Neural progenitor cell (in vitro differentiated cells): Measurements from ENCODE around the gene ANKRD31. TPM values are rescaled to one million over a fixed set of nuclear protein-coding genes. Genes with fewer than 3 reads are reported as not detected.

Experiments
- DNase-seq: peaks from one replicate; pipeline ENCODE4 v3.0.0-alpha.2; 2016; ENCODE audit warnings: low spot score
- H2AFZ ChIP-seq: fragments of 200-600 bp; sonication (generic); replicated peaks from 2 replicates; pipeline ENCODE4 v1.6.1; 2016; ENCODE audit warnings: antibody characterized with exemption
- H3F3A ChIP-seq: fragments of 200-600 bp; sonication (generic); 2 replicates; pipeline ENCODE4 v1.6.1; 2016; ENCODE audit warnings: antibody characterized with exemption, low read depth
- H3K27ac ChIP-seq: fragments of 200-600 bp; sonication (generic); 2 replicates; pipeline ENCODE4 v1.5.1; 2016; ENCODE audit warnings: mild to moderate bottlenecking
- H3K27me3 ChIP-seq: fragments of 200-600 bp; sonication (generic); 2 replicates; pipeline ENCODE4 v1.6.1; 2016; ENCODE audit warnings: mild to moderate bottlenecking, moderate library complexity
- H3K36me3 ChIP-seq: fragments of 200-600 bp; sonication (generic); 2 replicates; pipeline ENCODE4 v1.5.1; 2016
- H3K4me1 ChIP-seq: fragments of 200-600 bp; sonication (generic); 2 replicates; pipeline ENCODE4 v1.6.1; 2016; ENCODE audit warnings: mixed run types
- H3K4me2 ChIP-seq: fragments of 200-600 bp; sonication (generic); 2 replicates; pipeline ENCODE4 v1.6.1; 2016
- H3K4me3 ChIP-seq: fragments of 200-600 bp; sonication (generic); 2 replicates; pipeline ENCODE4 v1.5.1; 2016
- H3K79me2 ChIP-seq: fragments of 200-600 bp; sonication (generic); 2 replicates; pipeline ENCODE4 v1.6.1; 2016; ENCODE audit warnings: low read depth
- H3K9ac ChIP-seq: fragments of 200-600 bp; sonication (generic); 2 replicates; pipeline ENCODE4 v1.6.1; 2016
- H3K9me3 ChIP-seq: fragments of 200-600 bp; sonication (generic); 2 replicates; pipeline ENCODE4 v1.5.1; 2016; ENCODE audit warnings: low read depth
- H4K20me1 ChIP-seq: fragments of 200-600 bp; sonication (generic); 2 replicates; pipeline ENCODE4 v1.6.1; 2016; ENCODE audit warnings: low read depth
- H3K27ac Mint-ChIP-seq: 3 replicates; pipeline ENCODE4 v1.8.0; 2021; ENCODE audit warnings: mixed read lengths
- H3K27me3 Mint-ChIP-seq: 2 replicates; pipeline ENCODE4 v1.8.0; 2022; ENCODE audit warnings: low read depth, mild to moderate bottlenecking, inconsistent platforms, moderate library complexity, mixed read lengths; ENCODE audit not compliant: insufficient read depth
- H3K36me3 Mint-ChIP-seq: 3 replicates; pipeline ENCODE4 v1.8.0; 2021; ENCODE audit warnings: mixed read lengths
- H3K4me1 Mint-ChIP-seq: 3 replicates; pipeline ENCODE4 v1.8.0; 2021; ENCODE audit warnings: mixed read lengths
- H3K4me3 Mint-ChIP-seq: 3 replicates; pipeline ENCODE4 v1.8.0; 2021; ENCODE audit warnings: mild to moderate bottlenecking, moderate library complexity, mixed read lengths
- H3K9me3 Mint-ChIP-seq: 3 replicates; pipeline ENCODE4 v1.8.0; 2020; ENCODE audit warnings: mixed read lengths
- EZH2 ChIP-seq: fragments of 200-600 bp; sonication (generic); IDR thresholded peaks from 2 replicates; pipeline ENCODE4 v1.6.1; 2017; ENCODE audit warnings: antibody characterized with exemption, mild to moderate bottlenecking, moderate library complexity
- EZH2phosphoT487 ChIP-seq: fragments of 200-600 bp; sonication (generic); IDR thresholded peaks from 2 replicates; pipeline ENCODE4 v1.6.1; 2017; ENCODE audit warnings: antibody characterized with exemption
- total RNA-seq: library from RNA; depleted of rRNA; stranded (reverse); fragments of >200 nt; gene quantifications from 2 replicates; pipeline ENCODE4 v1.2.3, GENCODE V29; 2015; ENCODE audit warnings: low replicate concordance
- TF ChIP-seq, protein P1 (sequence below): fragments of 200-600 bp; sonication (generic); IDR thresholded peaks from 2 replicates; pipeline ENCODE4 v1.5.1; 2017; ENCODE audit warnings: antibody characterized with exemption, mild to moderate bottlenecking

Gene ANKRD31
- total RNA-seq, 1 donor from 2014 or later = 0.75 TPM

DNA sequence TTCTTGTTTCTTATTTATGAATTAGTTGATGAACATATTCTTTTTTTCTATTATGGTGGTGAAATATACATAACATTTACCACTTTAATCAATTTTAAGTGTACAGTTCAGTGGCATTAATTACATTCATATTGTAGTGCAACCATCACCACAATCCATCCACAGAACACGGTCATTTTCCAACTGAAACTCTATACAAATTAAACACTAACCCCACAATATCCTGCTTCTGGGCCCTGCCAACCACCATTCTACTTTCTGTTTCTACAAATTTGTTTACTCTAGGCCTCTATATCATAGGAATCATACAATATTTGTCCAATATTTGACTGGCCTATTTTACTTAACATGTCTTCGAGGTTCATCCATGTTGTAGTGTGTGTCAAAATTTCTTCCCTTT is 191.6 kb downstream of the ANKRD31 start:
- no peak overlapping the region for H3K27ac Mint-ChIP-seq
- H3K27ac ChIP-seq = no peak overlapping the region

DNA sequence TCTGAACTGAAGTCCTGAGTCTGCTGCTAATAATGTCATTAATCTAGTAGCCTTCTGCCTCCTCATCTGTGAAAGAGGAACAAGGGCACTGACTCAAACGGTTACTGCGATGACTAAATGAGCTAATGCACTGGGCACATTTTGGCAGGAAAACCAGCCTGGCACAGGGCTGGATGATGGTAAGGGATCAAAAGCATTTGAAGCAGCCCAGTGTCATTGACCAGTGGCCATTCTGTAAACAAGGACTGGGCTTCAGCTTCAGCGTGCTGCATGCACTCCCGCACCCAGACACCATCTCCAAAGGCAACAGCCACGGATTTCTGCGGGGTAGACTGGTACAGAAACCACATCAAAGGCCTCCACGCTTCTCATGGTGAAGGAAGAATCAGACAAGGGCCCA is 192.3 kb downstream of the ANKRD31 start:
- no peak for DNase-seq
- TF ChIP-seq EZH2phosphoT487 (no peak), EZH2 (no peak)
- TF ChIP-seq, protein P1, sequence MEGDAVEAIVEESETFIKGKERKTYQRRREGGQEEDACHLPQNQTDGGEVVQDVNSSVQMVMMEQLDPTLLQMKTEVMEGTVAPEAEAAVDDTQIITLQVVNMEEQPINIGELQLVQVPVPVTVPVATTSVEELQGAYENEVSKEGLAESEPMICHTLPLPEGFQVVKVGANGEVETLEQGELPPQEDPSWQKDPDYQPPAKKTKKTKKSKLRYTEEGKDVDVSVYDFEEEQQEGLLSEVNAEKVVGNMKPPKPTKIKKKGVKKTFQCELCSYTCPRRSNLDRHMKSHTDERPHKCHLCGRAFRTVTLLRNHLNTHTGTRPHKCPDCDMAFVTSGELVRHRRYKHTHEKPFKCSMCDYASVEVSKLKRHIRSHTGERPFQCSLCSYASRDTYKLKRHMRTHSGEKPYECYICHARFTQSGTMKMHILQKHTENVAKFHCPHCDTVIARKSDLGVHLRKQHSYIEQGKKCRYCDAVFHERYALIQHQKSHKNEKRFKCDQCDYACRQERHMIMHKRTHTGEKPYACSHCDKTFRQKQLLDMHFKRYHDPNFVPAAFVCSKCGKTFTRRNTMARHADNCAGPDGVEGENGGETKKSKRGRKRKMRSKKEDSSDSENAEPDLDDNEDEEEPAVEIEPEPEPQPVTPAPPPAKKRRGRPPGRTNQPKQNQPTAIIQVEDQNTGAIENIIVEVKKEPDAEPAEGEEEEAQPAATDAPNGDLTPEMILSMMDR = no peak
- no peaks in the 10 kb centered on the region for H3K36me3 ChIP-seq
- no peak overlapping the region for H3K9ac ChIP-seq
- H3K27ac ChIP-seq = no peak overlapping the region
- no peak overlapping the region for H3K4me3 ChIP-seq
- H3F3A ChIP-seq = no peaks in the 10 kb centered on the region
- H3K27ac Mint-ChIP-seq = no peak overlapping the region
- no peak overlapping the region for H3K4me2 ChIP-seq
- no peaks in the 10 kb centered on the region for H3K79me2 ChIP-seq
- H3K9me3 Mint-ChIP-seq = no peaks in the 10 kb centered on the region
- no peak overlapping the region for H3K4me3 Mint-ChIP-seq
- H2AFZ ChIP-seq = no peak overlapping the region
- H3K27me3 ChIP-seq = no peaks in the 10 kb centered on the region
- H3K27me3 Mint-ChIP-seq = peaks cover 2% of the 10 kb centered on the region
- H3K4me1 Mint-ChIP-seq = no peaks in the 10 kb centered on the region
- no peaks in the 10 kb centered on the region for H3K4me1 ChIP-seq
- H4K20me1 ChIP-seq = no peaks in the 10 kb centered on the region
- no peaks in the 10 kb centered on the region for H3K9me3 ChIP-seq
- peaks cover 10% of the 10 kb centered on the region for H3K36me3 Mint-ChIP-seq

More for the DNA sequence above, 191.6 kb downstream of the ANKRD31 start:
- Mint-ChIP-seq H3K9me3 (no peaks in the 10 kb centered on the region), H3K27me3 (peaks cover 2% of the 10 kb centered on the region), H3K4me1 (peaks cover under 1% of the 10 kb centered on the region), H3K4me3 (no peak overlapping the region), H3K36me3 (peaks cover 10% of the 10 kb centered on the region)
- Histone ChIP-seq H3F3A (no peaks in the 10 kb centered on the region), H3K36me3 (no peaks in the 10 kb centered on the region), H2AFZ (no peak overlapping the region), H3K9ac (no peak overlapping the region), H3K79me2 (no peaks in the 10 kb centered on the region), H3K4me3 (no peak overlapping the region), H3K9me3 (no peaks in the 10 kb centered on the region), H3K4me1 (no peaks in the 10 kb centered on the region), H4K20me1 (no peaks in the 10 kb centered on the region), H3K4me2 (no peak overlapping the region), H3K27me3 (no peaks in the 10 kb centered on the region)
- DNase-seq = no peak
- TF ChIP-seq EZH2 (no peak), EZH2phosphoT487 (no peak)
- TF ChIP-seq, protein P1 = no peak

DNA sequence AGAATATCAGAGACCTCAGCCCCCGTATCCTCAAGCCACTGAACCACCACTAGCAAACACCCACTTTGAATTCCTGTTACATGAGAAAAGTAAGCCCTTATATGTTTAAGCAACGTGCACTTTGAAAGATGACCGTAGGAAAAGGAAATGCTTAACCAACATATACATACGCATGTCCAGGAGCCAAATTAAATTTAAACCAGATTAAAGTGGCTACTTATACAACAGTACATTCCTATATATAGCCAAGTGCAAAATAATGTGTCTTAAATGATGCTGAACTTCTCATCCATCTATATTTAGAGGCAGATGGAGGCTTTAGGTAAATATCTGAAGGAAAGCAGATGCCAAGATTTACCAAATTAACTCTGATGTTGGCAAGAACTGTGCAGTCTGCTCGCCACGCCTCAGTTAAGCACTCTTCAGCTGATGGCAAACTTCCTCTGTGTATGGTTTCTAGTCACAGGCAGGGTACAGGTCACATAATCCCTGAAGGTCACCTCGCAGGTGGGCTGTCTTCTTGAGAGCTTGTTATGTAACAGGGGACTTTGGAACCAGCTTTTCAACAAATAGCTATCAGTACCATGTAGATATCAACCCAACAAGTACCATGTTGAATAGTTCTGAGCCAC is 192.9 kb downstream of the ANKRD31 start:
- H3K27me3 Mint-ChIP-seq = peaks cover 4% of the 10 kb centered on the region
- no peak overlapping the region for H3K27ac ChIP-seq
- no peak overlapping the region for H2AFZ ChIP-seq
- H3K27ac Mint-ChIP-seq = no peak overlapping the region
- H3K4me3 Mint-ChIP-seq = no peak overlapping the region
- no peaks in the 10 kb centered on the region for H3K9me3 ChIP-seq
- TF ChIP-seq, protein P1 = no peak
- TF ChIP-seq EZH2phosphoT487 (no peak), EZH2 (no peak)
- H3K4me2 ChIP-seq = no peak overlapping the region
- H3K36me3 Mint-ChIP-seq = peaks cover 10% of the 10 kb centered on the region
- no peaks in the 10 kb centered on the region for H3K27me3 ChIP-seq
- H3K36me3 ChIP-seq = no peaks in the 10 kb centered on the region
- H3K4me1 Mint-ChIP-seq = no peaks in the 10 kb centered on the region
- no peaks in the 10 kb centered on the region for H4K20me1 ChIP-seq
- no peaks in the 10 kb centered on the region for H3K9me3 Mint-ChIP-seq
- no peak overlapping the region for H3K4me3 ChIP-seq
- no peaks in the 10 kb centered on the region for H3K79me2 ChIP-seq
- no peaks in the 10 kb centered on the region for H3F3A ChIP-seq
- no peaks in the 10 kb centered on the region for H3K4me1 ChIP-seq
- no peak overlapping the region for H3K9ac ChIP-seq
- no peak for DNase-seq
